ENCODE data around the gene DOCK4.

DOCK4 gene

DNA sequence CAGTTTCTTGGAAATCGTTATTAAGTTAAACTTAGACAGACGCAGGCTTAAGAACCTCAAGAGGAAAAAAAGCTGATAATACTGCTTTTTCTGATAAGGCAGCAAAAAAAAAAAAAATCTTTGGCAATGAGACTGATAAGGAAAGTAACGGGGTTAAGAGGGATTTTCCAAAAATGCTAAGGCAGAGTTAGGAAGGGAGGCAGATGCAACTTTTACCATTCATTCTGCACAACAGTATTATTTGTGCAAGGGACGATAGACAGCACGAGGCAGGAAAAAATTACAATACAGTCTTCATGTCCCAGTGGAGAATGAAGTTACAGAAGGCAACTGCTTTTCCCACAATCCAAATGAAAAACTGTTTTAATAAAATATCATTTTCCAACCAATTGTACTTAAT, 194.0 kb downstream of the DOCK4 start:
- H3K27ac ChIP-seq: no peak overlapping the region
- no peak for TF ChIP-seq ZFX (IDR thresholded peaks at IDR 0.05; ENCODE audit: borderline replicate concordance)
- TF ChIP-seq, protein P1, sequence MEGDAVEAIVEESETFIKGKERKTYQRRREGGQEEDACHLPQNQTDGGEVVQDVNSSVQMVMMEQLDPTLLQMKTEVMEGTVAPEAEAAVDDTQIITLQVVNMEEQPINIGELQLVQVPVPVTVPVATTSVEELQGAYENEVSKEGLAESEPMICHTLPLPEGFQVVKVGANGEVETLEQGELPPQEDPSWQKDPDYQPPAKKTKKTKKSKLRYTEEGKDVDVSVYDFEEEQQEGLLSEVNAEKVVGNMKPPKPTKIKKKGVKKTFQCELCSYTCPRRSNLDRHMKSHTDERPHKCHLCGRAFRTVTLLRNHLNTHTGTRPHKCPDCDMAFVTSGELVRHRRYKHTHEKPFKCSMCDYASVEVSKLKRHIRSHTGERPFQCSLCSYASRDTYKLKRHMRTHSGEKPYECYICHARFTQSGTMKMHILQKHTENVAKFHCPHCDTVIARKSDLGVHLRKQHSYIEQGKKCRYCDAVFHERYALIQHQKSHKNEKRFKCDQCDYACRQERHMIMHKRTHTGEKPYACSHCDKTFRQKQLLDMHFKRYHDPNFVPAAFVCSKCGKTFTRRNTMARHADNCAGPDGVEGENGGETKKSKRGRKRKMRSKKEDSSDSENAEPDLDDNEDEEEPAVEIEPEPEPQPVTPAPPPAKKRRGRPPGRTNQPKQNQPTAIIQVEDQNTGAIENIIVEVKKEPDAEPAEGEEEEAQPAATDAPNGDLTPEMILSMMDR (IDR thresholded peaks at IDR 0.05): no peak

DNA sequence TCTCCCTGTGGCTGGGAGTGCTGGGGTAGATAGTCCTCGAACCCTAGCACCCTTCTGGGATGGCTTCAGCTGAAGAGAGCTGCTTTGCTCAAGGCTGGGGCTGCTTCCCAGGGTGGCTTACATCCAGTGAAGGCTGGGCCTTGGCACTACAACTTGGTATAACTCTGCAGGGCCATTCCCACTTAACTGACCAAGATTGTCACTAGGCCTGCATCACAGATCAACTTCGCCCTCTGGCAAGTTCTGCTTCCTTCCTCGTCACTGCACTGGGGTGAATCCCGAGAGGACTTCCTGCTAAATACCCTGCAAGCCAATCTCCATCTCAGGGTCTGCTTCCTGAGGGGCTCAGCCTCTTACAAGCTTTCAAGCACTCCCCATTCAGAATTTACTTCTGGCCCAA, 195.2 kb downstream of the DOCK4 start:
- TF ChIP-seq, protein P1 (IDR thresholded peaks at IDR 0.05): no peak
- TF ChIP-seq ZFX (IDR thresholded peaks at IDR 0.05; ENCODE audit: borderline replicate concordance): no peak
- no peak overlapping the region for H3K27ac ChIP-seq

DNA sequence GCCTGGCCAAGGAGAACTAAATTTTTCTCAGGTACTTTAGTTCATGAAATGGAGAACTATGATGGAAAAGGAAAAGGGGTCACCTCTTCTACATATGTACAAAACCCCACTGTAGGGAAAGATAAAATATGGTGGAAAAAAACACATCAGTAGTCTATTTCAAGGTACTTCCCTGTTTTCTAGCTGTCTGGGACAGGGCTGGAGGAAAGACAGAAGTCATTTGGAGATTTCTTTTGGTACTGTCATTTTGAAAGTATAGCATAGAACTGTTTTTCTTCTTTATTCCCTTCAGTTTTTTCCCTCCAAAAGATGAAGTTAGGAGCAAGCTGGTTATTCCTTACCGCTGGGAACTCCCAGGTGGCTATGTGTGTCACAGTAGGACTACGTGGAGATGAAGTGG, 196.1 kb downstream of the DOCK4 start:
- TF ChIP-seq, protein P1 (IDR thresholded peaks at IDR 0.05): no peak
- no peak for TF ChIP-seq ZFX (IDR thresholded peaks at IDR 0.05; ENCODE audit: borderline replicate concordance)
- H3K27ac ChIP-seq: no peak overlapping the region

DNA sequence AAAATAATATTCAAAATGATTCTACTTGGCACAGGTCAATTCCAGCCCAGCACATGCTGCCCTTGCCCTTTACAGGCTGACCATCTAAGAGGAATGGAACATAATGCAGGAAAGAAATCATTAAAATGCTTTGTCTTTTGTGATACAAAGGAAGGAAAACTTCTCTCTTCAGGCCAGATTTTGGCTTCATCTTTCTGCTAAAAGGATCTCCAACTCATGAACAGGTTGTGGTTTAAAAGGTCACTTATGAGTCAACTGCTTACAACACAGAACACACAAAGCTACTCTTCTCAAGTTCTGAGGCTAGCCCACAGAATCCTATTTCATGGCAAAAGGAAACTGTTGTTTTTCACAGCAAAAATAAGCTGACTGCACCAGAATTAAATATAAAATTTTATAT, 197.1 kb downstream of the DOCK4 start:
- no peak overlapping the region for H3K27ac ChIP-seq
- no peak for TF ChIP-seq ZFX (IDR thresholded peaks at IDR 0.05; ENCODE audit: borderline replicate concordance)
- TF ChIP-seq, protein P1 (IDR thresholded peaks at IDR 0.05): no peak

DNA sequence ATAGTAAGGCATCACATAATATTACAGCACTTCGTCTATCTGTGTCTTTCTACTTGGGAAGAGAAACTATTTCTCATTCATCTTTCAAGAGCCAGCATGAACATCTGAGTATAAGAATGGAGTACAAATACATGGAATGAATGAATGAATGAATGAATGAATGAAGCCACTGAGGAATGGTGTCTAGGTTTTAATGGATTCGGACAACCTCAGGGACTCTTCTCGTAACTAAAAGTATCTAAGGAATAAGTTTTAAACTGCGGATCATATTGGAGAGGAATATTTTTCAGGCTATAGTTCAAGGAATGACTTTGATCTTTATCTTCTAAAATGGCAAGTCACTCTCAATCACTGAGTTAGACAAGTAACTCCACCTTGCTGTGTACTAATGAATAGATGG, 199.0 kb downstream of the DOCK4 start:
- TF ChIP-seq, protein P1 (IDR thresholded peaks at IDR 0.05): no peak
- TF ChIP-seq ZFX (IDR thresholded peaks at IDR 0.05; ENCODE audit: borderline replicate concordance): no peak
- H3K27ac ChIP-seq: no peak overlapping the region

DNA sequence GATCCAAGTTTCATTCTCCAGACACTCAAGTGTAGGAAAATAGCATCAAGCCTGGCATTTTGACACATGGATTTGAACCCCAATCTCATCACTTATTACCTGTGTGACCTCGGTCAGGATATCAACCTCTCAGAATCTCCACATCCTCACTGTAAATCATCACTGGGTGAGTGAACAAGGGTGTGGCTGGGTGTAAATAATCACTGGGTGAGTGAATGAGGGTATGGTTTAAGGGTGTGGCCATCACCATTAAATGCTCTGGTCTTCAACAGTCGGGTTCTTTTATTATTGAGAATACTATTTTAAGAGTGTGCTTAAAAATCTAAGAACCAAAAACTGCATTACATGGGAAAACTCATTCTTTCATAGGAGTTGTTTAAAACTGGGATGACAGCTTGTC, 200.1 kb downstream of the DOCK4 start:
- TF ChIP-seq ZFX (IDR thresholded peaks at IDR 0.05; ENCODE audit: borderline replicate concordance): no peak
- TF ChIP-seq, protein P1 (IDR thresholded peaks at IDR 0.05): no peak
- no peak overlapping the region for H3K27ac ChIP-seq

DNA sequence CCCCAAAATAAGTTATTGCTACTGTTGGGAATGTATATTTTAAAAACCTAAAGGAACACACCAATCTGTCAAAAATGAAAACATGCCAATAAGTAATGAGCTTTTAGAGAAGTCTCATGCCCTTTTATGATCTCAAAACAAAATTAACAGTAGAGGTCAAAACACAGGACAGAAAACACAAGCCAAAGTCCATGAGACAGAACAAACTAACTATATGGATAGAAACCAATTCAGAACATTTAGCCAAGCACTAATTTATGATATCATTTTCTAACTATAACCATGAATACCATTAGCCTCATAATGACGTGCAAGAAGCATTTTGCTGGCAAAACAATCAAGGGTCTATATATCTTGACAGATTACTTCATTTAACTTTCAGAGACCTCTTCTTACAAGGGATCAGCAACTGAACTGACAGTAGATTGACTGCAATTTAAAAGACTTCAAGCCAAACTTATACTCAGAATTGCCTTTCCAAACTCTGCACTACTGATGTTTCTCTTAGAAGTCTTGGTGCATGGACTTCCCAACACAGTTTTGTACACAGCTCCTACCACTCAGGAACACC, 200.9 kb downstream of the DOCK4 start:
- TF ChIP-seq, protein P1 (IDR thresholded peaks at IDR 0.05): no peak
- no peak for TF ChIP-seq ZFX (IDR thresholded peaks at IDR 0.05; ENCODE audit: borderline replicate concordance)
- H3K27ac ChIP-seq: no peak overlapping the region

Data from 22Rv1 (cell line).